IgD-negative memory B cell (primary cell): Measurements from ENCODE around the gene COPB2. TPM values are rescaled to one million over a fixed set of nuclear protein-coding genes. Genes with fewer than 3 reads are reported as not detected.
A peak's percentile ranks its signal among the peaks of the same experiment; 100 is the strongest.
"Not testable (repeated sequence)": the region's sequence is repeated elsewhere in the genome, so short reads cannot be mapped to it uniquely, and the experiment has no call there.

Experiments
- H3K27ac Mint-ChIP-seq, 3 donors: one replicate each; pipeline ENCODE4 v1.8.0; 2020 to 2022; ENCODE audit warnings: mild to moderate bottlenecking in 3 of 3, mixed read lengths in 3 of 3, moderate library complexity in 1 of 3
- H3K27me3 Mint-ChIP-seq: one replicate; pipeline ENCODE4 v1.8.0; 2021; ENCODE audit warnings: mixed read lengths
- H3K36me3 Mint-ChIP-seq: one replicate; pipeline ENCODE4 v1.8.0; 2020; ENCODE audit warnings: mild to moderate bottlenecking, mixed read lengths
- H3K4me1 Mint-ChIP-seq, 3 donors: one replicate each; pipeline ENCODE4 v1.8.0; 2020 to 2022; ENCODE audit warnings: mixed read lengths in 3 of 3, mild to moderate bottlenecking in 1 of 3
- H3K4me3 Mint-ChIP-seq, 4 donors: one replicate each; pipeline ENCODE4 v1.8.0; 2020 to 2022; ENCODE audit warnings: mild to moderate bottlenecking in 4 of 4, mixed read lengths in 4 of 4, moderate library complexity in 3 of 4
- H3K9me3 Mint-ChIP-seq, 3 donors: one replicate each; pipeline ENCODE4 v1.8.0; 2020 to 2021; ENCODE audit warnings: mixed read lengths in 3 of 3, mild to moderate bottlenecking in 1 of 3
- polyA plus RNA-seq: library from polyadenylated mRNA; unstranded; fragments of 300-500 nt; fragmentation: Illumina TruSeq; gene quantifications from one replicate; pipeline ENCODE4 v1.2.3, GENCODE V29; 2021

Gene COPB2
- 49.2 TPM for polyA plus RNA-seq

GRCh38 chr3:139389552-139390368 lies at the start of gene COPB2:
Gene COPB2, minus strand, starts transcription at chr3:139389647. Its CDS starts 97 bp downstream, at chr3:139389550.
- H3K27me3 Mint-ChIP-seq: no peaks in the 10 kb centered on the region
- H3K4me3 Mint-ChIP-seq: peak within 1 kb of the TSS; percentile 92 to 98 (median 97)
- peaks cover 4% of the 10 kb centered on the region for H3K36me3 Mint-ChIP-seq
- no peaks in the 10 kb centered on the region for H3K9me3 Mint-ChIP-seq
- H3K4me1 Mint-ChIP-seq: peaks cover 32 to 39% (median 36%) of the 10 kb centered on the region in 3 donors
- peak within 1 kb of the TSS; percentile 94 to 99 (median 99) for H3K27ac Mint-ChIP-seq

GRCh38 chr3:139434764-139435307 lies 45.4 kb upstream of the COPB2 start:
- Mint-ChIP-seq H3K36me3 (peaks cover 14% of the 10 kb centered on the region), H3K4me1 (no peaks in the 10 kb centered on the region), H3K27me3 (no peaks in the 10 kb centered on the region), H3K9me3 (no peaks in the 10 kb centered on the region), H3K4me3 (no peak overlapping the region), H3K27ac (no peak overlapping the region)

DNA sequence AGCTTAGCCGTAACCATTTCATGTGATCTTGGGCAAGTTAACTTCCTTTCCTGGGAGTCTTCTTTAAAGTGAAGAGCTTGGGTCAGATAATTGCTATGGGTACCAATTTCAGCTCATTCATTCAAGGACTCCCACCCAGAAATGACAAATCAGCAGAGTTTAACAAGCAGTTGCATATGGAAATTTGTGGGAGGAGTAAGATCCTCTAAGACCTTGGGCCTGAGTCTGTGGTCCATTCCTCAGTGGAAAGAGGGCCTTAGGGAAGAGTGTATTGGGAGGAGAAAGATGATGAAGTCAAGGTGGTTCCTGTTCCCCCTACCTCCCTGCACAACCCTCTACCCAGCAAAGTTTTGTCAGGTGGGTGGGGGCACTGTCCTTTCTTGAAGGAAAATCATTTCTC lies 44.8 kb upstream of the COPB2 start:
- peak overlapping the region in 1 of 3 donors; percentile 65 for H3K27ac Mint-ChIP-seq
- H3K4me3 Mint-ChIP-seq: no peak overlapping the region
- no peaks in the 10 kb centered on the region for H3K27me3 Mint-ChIP-seq
- H3K9me3 Mint-ChIP-seq: no peaks in the 10 kb centered on the region
- H3K4me1 Mint-ChIP-seq: no peaks in the 10 kb centered on the region
- H3K36me3 Mint-ChIP-seq: peaks cover 14% of the 10 kb centered on the region

- Mint-ChIP-seq H3K4me1 (no peaks in the 10 kb centered on the region), H3K27ac (no peak overlapping the region), H3K36me3 (peaks cover 9% of the 10 kb centered on the region), H3K27me3 (no peaks in the 10 kb centered on the region), H3K4me3 (no peak overlapping the region), H3K9me3 (no peaks in the 10 kb centered on the region)
Observed at GRCh38 chr3:139433089-139433488, 43.6 kb upstream of the COPB2 start.

- Mint-ChIP-seq H3K4me1 (no peaks in the 10 kb centered on the region), H3K9me3 (no peaks in the 10 kb centered on the region), H3K27ac (no peak overlapping the region), H3K4me3 (no peak overlapping the region), H3K27me3 (no peaks in the 10 kb centered on the region), H3K36me3 (peaks cover 9% of the 10 kb centered on the region)
Observed at GRCh38 chr3:139430493-139430892, 41.0 kb upstream of the COPB2 start.

DNA sequence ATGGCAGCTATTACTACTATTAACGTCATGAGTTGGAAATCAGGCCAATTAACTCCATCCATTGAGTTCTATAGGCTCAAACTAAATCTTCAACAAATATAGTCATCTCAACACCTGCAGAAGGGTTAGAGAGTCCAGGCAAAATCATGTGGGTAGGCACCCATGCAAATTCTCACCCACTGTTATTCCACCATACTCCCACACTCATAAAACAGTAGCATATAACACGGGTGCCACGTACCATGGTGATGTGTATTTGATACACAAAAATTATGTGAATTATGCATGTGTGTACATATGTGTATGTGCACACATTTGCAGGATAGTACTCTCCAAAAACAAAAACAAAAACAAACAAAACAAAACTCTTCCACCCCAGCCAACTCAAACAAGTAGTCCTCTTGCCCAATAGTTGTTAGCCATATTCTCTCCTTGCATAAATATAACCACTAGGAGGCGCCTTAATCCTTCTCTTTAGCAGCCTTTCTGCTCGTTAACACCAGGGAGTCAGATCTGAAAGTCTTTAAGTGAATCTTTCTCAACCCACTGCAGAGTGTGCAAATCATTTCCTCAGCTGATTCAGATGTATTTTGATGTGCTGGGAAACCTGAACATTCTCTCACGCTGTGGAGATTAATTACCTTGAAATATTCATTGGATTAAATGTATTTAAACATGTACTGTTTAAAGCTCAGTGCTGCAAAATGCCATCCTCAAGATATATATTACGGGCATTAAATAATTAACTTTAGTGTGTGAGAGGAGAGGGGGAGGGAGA lies 38.0 kb upstream of the COPB2 start:
- Mint-ChIP-seq H3K4me3 (no peak overlapping the region), H3K9me3 (no peaks in the 10 kb centered on the region), H3K4me1 (no peaks in the 10 kb centered on the region), H3K27ac (no peak overlapping the region), H3K27me3 (no peaks in the 10 kb centered on the region), H3K36me3 (peaks cover 5% of the 10 kb centered on the region)

- H3K36me3 Mint-ChIP-seq: no peaks in the 10 kb centered on the region
- no peaks in the 10 kb centered on the region for H3K27me3 Mint-ChIP-seq
- no peak overlapping the region for H3K27ac Mint-ChIP-seq
- H3K4me1 Mint-ChIP-seq: no peaks in the 10 kb centered on the region
- H3K9me3 Mint-ChIP-seq: no peaks in the 10 kb centered on the region
- H3K4me3 Mint-ChIP-seq: no peak overlapping the region
Observed at GRCh38 chr3:139425745-139426400, 36.4 kb upstream of the COPB2 start.

GRCh38 chr3:139423232-139423631 lies 33.8 kb upstream of the COPB2 start:
- Mint-ChIP-seq H3K9me3 (no peaks in the 10 kb centered on the region), H3K36me3 (peaks cover 4% of the 10 kb centered on the region), H3K27ac (no peak overlapping the region), H3K4me3 (no peak overlapping the region), H3K4me1 (no peaks in the 10 kb centered on the region), H3K27me3 (no peaks in the 10 kb centered on the region)

GRCh38 chr3:139421460-139421859 lies 32.0 kb upstream of the COPB2 start:
- Mint-ChIP-seq H3K4me1 (no peaks in the 10 kb centered on the region), H3K9me3 (peaks cover 8 to 15% (median 14%) of the 10 kb centered on the region in 3 donors), H3K4me3 (no peak overlapping the region), H3K36me3 (peaks cover 8% of the 10 kb centered on the region), H3K27me3 (no peaks in the 10 kb centered on the region), H3K27ac (no peak overlapping the region)

DNA sequence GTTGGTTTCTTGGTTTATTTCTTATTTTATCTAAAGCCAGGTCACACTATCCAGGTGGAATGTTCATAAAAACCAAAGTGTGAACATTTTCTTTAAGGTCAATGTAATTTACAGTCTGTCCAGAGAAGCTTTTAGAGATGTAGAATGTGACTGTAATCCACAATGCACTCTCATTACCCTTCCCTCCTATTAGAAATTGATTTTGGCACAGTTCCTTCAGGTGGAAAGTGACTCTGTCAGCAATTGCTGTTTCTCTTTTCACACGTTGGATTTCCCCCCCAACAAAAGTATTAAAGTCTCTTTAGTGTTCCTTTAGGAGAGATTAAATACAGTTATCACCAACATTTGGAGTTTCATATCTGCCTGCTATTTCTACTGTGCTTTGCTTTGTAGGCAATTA lies 31.6 kb upstream of the COPB2 start:
- no peak overlapping the region for H3K4me3 Mint-ChIP-seq
- no peaks in the 10 kb centered on the region for H3K4me1 Mint-ChIP-seq

GRCh38 chr3:139418144-139418543 lies 28.7 kb upstream of the COPB2 start:
- no peak overlapping the region for H3K27ac Mint-ChIP-seq
- H3K27me3 Mint-ChIP-seq: no peaks in the 10 kb centered on the region

More for the DNA sequence above, 31.6 kb upstream of the COPB2 start:
- Mint-ChIP-seq H3K9me3 (peaks cover 9 to 16% (median 15%) of the 10 kb centered on the region in 3 donors), H3K27me3 (no peaks in the 10 kb centered on the region), H3K36me3 (peaks cover 8% of the 10 kb centered on the region), H3K27ac (no peak overlapping the region)

DNA sequence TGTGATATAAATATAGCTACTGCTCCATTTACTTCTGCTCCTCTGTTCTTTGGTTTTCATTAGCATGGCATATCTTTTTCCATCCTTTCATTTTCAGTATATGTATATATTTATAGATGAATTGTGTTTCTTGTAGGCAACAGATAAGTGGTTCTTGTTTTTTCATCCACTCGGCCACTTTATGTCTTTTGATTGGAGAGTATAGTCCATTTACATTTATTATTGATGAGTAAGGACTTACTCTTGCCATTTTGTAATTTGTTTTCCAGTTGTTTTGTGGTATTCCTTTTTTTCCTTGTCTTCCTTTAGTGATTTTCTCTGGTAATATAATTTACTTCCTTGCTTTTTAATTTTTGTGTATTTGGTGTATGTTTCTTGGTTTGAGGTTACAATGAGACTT lies 26.8 kb upstream of the COPB2 start:
- no peaks in the 10 kb centered on the region for H3K27me3 Mint-ChIP-seq
- H3K9me3 Mint-ChIP-seq: peaks cover 14 to 48% (median 19%) of the 10 kb centered on the region in 3 donors
- H3K4me3 Mint-ChIP-seq: no peak overlapping the region
- H3K36me3 Mint-ChIP-seq: peaks cover 21% of the 10 kb centered on the region
- H3K4me1 Mint-ChIP-seq: peaks cover 0 to 2% (median 0%) of the 10 kb centered on the region in 3 donors
- H3K27ac Mint-ChIP-seq: no peak overlapping the region

More at GRCh38 chr3:139418144-139418543, 28.7 kb upstream of the COPB2 start:
- peaks cover 14 to 34% (median 19%) of the 10 kb centered on the region in 3 donors for H3K9me3 Mint-ChIP-seq
- peaks cover 19% of the 10 kb centered on the region for H3K36me3 Mint-ChIP-seq
- H3K4me3 Mint-ChIP-seq: no peak overlapping the region
- peaks cover 0 to 2% (median 0%) of the 10 kb centered on the region in 3 donors for H3K4me1 Mint-ChIP-seq

GRCh38 chr3:139414608-139415224 lies 25.3 kb upstream of the COPB2 start:
- Mint-ChIP-seq H3K9me3 (peaks cover 15 to 53% (median 25%) of the 10 kb centered on the region in 3 donors), H3K36me3 (peaks cover 19% of the 10 kb centered on the region), H3K4me1 (peaks cover 0 to 2% (median 0%) of the 10 kb centered on the region in 3 donors), H3K27ac (no peak overlapping the region), H3K4me3 (peak overlapping the region in 1 of 4 donors; percentile 13), H3K27me3 (no peaks in the 10 kb centered on the region)

GRCh38 chr3:139412891-139413290 lies 23.4 kb upstream of the COPB2 start:
- Mint-ChIP-seq H3K9me3 (peaks cover 18 to 52% (median 39%) of the 10 kb centered on the region in 3 donors), H3K36me3 (peaks cover 19% of the 10 kb centered on the region)
- not testable (repeated sequence) for H3K27ac Mint-ChIP-seq

More at GRCh38 chr3:139412891-139413290, 23.4 kb upstream of the COPB2 start:
- H3K27me3 Mint-ChIP-seq, H3K4me3 Mint-ChIP-seq, H3K4me1 Mint-ChIP-seq: not testable (repeated sequence)
